ENCODE results near the gene GABRD.

Gene GABRD

GRCh38 chr1:2047749-2048729 lies 28.9 kb downstream of the GABRD start:
- DNase-seq (ENCODE audit: low read depth, low spot score), result no peak
- no peak overlapping the region for H3K4me3 ChIP-seq (ENCODE audit: low read length)

GRCh38 chr1:2049225-2049717 lies 30.1 kb downstream of the GABRD start:
- DNase-seq (ENCODE audit: low read depth, low spot score), result no peak
- H3K4me3 ChIP-seq (ENCODE audit: low read length), result no peak overlapping the region

- DNase-seq (ENCODE audit: low read depth, low spot score), result no peak
- no peak within 1 kb of the TSS for H3K4me3 ChIP-seq (ENCODE audit: low read length)
These were observed 30.7 kb downstream of the GABRD start, which contains the start of gene PRKCZ for GRCh38 chr1:2049718-2050431. Gene PRKCZ, plus strand, starts transcription at chr1:2050411. Its CDS starts 220 bp downstream, at chr1:2050631.

DNA sequence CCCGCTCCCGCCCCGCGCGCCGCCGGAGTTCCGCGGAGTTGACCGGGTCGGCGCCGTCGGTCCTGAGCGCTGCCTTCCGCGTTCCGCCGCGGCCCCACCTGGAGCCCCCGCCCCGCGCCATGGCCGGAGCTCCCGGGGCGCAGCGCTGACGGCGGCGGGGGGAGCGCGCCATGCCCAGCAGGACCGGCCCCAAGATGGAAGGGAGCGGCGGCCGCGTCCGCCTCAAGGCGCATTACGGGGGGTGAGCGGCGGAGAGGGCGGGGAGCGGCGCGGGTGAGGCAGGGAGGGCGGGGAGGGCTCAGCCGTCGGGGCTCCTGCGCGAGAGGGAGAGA lies 31.3 kb downstream of the GABRD start:
- DNase-seq (ENCODE audit: low read depth, low spot score), result no peak
- no peak overlapping the region for H3K4me3 ChIP-seq (ENCODE audit: low read length)

DNA sequence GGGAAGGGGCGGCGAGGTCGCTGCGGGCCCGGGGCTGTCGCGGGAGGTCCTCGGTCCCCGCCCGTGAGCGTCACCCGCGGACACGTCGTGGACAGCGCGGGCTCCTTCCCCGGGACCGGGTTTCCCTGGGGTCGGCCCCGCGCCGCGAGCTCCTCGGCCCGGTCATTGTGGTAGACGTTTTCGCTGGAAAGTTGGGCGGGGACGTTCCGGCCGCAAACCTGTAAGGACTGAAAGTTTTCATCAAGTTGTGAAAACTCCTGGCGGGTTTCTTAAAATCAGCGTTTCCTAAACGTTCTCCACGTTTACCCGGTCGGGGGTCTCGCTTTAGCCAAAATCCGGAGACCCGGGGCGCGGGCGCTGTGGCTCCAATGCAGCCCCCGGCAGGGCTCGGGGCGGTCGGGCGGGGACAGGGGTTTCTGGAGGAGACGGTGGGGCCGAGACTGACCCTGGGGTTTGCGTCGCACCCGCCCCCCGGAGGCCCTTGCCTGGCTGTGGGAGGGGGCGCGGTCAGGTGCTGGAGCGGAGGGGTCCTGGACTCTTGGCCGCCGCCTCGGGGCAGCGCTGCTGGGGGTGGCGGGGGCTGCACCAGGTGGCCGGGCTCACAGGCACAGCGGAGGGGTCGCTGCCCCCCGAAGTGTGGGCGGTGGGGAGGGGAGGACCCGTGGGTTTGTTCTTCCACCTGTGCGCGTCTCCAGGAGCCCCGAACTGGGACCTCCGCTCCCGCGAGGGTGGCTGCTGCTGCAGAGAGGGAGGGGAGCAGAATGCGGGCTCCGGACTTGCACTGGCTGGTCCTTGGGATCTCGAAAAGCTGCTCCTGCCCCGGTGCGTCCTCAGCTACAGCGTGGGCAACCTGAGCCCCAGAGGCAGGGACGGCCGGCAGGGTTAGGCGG lies 31.9 kb downstream of the GABRD start:
- no peak overlapping the region for H3K4me3 ChIP-seq (ENCODE audit: low read length)
- no peak for DNase-seq (ENCODE audit: low read depth, low spot score)

DNA sequence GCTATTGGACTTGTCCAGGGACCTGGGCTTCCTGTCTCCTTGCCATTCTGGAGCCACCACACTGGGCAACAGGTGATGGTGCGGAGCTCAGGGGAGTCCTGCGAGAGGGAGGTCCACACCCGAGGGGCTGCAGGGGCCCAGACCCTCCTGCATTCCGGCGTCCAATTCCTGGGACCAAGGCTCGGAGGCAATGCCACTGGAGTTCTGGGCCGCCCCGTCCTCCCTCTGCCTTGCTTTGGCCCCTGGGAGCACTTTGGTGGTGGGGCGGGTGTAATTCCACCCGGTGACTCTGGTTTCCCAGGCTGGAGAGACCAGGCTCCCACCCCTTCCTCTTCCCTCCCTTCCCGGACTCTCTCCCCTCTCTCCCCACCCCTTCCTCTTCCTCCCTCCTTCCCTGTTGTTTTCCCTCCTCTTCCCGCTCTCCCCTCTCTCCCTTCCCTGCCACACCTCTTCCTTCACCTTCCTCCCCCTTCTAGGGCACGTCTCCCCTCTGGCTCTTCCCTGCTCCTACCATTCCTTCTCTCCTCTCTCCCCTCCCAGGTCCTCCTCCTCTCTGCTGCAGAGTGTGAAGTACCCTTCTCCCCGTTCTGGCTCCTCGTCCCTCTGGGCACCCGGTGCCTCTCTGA lies 33.0 kb downstream of the GABRD start:
- DNase-seq (ENCODE audit: low read depth, low spot score), result no peak
- H3K4me3 ChIP-seq (ENCODE audit: low read length), result no peak overlapping the region

- no peak overlapping the region for H3K4me3 ChIP-seq (ENCODE audit: low read length)
- no peak for DNase-seq (ENCODE audit: low read depth, low spot score)
These were observed 33.6 kb downstream of the GABRD start for GRCh38 chr1:2052756-2053155.

DNA sequence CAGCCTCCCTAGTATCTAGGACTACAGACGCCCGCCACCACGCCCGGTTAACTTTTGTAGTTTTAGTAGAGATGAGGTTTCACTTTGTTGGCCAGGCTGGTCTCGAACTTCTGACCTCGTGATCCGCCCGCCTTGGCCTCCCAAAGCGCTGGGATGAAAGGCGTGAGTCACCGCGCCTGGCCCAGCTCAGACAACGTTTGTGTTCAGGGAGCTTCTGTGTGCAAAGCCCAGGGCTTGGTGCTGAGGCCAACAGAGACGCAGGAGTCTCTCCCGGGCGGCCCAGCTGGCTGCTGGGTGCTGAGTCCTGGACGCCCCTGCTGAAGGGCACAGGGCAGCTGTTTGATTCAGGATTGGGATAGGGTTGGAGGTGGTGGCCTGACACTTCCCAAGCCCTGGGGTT lies 34.1 kb downstream of the GABRD start:
- no peak overlapping the region for H3K4me3 ChIP-seq (ENCODE audit: low read length)
- DNase-seq (ENCODE audit: low read depth, low spot score), result no peak

DNA sequence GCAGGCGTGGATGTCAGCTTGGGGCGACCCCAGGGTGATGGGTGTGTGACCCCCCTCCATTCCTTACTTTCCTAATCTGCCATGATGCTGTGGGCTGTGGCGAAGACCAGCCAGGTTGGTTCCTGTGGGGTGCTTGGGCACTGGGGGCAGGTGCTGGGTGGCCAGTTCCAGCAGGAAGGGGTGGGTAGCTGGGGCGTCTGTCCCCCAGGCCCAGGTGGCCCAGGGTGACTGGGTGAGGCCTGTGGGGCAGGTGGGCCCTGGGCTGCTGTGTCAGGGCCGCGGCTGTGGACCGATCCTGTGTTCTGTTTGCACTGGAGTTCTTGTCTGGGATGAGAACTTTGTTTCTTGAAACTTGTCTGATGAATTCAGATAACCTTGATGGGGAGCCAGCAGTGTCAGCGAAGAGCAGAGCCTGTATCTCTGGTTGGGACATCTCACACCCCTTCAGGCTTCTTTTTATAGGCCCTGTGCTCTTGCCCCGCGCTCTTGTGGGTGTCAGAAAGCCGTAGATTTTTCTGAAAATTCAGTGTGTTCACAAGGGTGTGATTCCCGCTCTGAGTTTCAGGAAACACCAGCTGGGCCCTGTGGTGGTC lies 34.7 kb downstream of the GABRD start:
- H3K4me3 ChIP-seq (ENCODE audit: low read length), result no peak overlapping the region
- DNase-seq (ENCODE audit: low read depth, low spot score), result no peak

DNA sequence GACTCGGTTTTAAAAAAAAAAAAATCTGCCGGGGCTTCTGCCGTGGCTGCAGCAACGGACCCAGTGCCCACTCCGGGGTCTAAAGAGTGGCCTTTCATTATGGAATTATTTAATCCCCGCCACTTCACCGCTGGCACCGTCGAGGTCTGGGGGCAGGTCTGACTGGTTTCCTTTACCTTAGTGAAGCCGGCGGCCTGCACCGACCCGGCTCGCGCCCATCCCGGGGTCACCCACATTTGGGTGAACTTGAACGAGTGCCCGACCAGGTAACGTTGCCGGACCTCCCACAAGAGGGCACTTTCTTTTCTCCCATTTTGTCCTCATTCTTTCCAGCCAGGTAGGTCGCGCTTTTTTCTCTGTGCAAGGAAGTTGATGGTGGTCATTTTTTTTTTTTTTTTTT lies 35.4 kb downstream of the GABRD start:
- H3K4me3 ChIP-seq (ENCODE audit: low read length), result no peak overlapping the region
- DNase-seq (ENCODE audit: low read depth, low spot score), result no peak

DNA sequence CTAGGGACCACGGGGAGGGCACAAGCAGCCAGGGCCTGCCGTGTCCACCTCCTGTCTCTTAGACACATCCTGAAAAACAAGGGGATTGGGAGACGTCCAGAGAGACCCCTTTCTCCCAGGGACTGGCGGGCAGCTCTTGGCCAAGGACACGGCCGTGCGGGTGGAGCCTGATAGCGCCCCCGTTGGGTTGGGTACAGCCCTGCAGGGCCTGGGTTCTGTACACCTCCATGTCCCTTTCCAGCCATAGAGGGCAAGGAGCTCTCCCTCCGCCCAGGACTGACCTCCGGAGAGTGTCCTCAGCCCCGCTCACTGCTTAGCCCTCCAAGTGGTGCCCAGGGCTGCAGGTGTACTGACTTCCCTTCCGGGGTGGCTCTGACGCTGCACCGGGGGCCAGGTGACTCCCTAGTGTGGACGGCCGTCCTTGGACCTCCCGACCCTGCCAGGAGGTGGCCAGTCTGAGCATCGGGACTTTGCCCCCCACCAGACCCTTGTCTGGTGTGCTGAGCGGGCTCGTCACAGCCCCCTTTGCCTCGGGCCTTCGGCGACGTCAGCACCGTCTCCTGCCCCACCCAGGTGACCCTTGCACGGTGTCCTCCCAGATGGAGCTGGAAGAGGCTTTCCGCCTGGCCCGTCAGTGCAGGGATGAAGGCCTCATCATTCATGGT lies 36.9 kb downstream of the GABRD start:
- no peak for DNase-seq (ENCODE audit: low read depth, low spot score)
- H3K4me3 ChIP-seq (ENCODE audit: low read length), result no peak overlapping the region

DNA sequence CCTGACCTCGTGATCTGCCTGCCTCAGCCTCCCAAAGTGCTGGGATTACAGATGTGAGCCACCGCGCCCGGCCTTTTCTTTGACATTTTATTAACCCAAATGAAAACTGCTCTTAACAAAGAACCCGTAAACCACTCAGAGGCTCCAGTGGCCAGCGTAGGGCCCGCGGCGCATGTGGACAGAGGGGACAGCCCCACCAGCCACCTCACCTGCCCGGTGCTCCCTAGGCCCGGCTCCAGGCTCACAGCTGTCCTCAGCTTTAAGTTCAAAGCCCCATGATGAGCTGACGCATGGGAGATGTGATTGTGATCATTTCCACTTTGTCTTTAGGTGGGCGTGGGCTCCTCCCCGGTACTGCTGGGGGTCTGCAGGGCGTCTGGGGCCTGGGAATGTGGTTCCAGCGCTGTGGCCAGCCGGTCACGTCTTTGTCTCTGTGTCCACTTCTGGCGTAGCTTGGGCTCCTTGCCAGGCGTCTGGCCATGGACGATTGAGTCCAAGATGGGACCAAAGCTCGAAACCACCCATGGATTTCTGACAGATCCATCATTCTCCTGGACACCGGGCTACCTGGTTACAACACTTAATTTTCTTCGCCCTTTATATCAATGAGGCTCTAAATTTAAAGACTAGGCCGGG lies 37.9 kb downstream of the GABRD start:
- no peak overlapping the region for H3K4me3 ChIP-seq (ENCODE audit: low read length)
- DNase-seq (ENCODE audit: low read depth, low spot score), result no peak

DNA sequence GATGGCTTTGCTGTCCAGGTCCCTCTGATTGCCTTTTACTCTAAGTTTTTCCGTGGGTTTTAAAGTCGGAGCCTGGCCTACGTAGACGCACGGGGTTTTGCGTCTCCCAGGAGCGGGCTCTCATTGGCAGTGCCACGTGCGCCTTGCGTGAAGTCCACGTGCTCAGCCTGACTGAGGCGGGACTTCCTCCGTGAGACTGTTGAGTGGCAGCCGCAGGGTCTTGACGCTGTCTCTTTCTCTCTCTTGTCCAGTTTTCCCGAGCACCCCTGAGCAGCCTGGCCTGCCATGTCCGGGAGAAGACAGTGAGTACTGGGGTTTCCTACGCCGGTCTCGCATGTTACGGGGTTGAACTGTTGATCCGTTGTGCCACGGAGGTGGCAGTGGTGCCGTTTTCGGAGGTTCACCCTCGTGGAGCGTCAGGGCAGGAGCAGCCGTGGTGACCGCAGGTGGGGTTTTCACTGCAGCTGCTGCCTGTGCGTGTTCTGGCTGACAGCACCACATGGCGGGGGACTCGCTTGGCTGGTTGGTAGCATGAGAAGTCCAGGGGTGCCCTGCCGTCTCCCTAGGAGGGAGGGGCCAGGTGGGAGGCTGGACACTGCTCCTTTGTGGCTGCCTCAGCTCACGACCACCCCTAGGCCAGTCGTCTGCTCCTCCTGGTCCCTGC lies 40.3 kb downstream of the GABRD start:
- DNase-seq (ENCODE audit: low read depth, low spot score), result no peak
- H3K4me3 ChIP-seq (ENCODE audit: low read length), result no peak overlapping the region

DNA sequence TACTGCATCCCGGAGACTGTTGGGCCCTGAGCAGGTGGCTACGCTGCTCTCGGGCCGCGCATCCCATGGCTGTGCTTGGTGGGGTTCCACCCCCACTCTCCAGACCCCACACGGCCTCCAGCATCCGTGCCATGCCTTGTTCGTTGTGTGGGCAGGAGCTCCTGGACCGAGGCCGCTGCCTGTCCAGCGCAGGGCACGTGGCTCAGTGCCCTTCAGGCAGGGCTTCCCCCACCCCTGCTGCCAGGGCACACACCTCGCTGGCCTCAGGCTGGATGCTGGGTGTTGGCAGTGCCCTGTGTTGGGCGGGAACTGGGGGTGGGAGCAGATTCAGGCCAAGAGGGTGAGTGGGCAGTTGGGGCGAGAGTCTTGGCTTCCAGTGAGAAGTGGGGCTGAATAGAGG lies 40.9 kb downstream of the GABRD start:
- no peak for DNase-seq (ENCODE audit: low read depth, low spot score)
- H3K4me3 ChIP-seq (ENCODE audit: low read length), result no peak overlapping the region

GRCh38 chr1:2060535-2060934 lies 41.4 kb downstream of the GABRD start:
- no peak overlapping the region for H3K4me3 ChIP-seq (ENCODE audit: low read length)
- no peak for DNase-seq (ENCODE audit: low read depth, low spot score)

- no peak for DNase-seq (ENCODE audit: low read depth, low spot score)
- H3K4me3 ChIP-seq (ENCODE audit: low read length), result no peak overlapping the region
These were observed 42.1 kb downstream of the GABRD start for GRCh38 chr1:2061065-2061778.
